ENCODE data around the gene FOXP1.

GRCh38 chr3:71513081-71513480 lies 70.4 kb downstream of the FOXP1 start:
- TF ChIP-seq EZH2 (IDR thresholded peaks at IDR 0.05; ENCODE audit: borderline replicate concordance, low read length) (no peak), CTCF (conservative IDR thresholded peaks at IDR 0.05 in 1 of 2, IDR thresholded peaks at IDR 0.05 in 1 of 2; ENCODE audit: extremely low read depth in 1 of 2, insufficient read depth in 1 of 2, low read depth in 1 of 2, low read length in 2 of 2) (no peak)

Data from mammary epithelial cell (primary cell).